Panc1 (cell line): Measurements from ENCODE around the gene RBP2. TPM values are rescaled to one million over a fixed set of nuclear protein-coding genes. Genes with fewer than 3 reads are reported as not detected.
A peak's percentile ranks its signal among the peaks of the same experiment; 100 is the strongest.

Source experiments
- ATAC-seq: fragments of 200-7000 bp; cut with Tn5 transposase; 2 replicates; pipeline ENCODE4 v1.9.1; 2020; ENCODE audit warnings: mild to moderate bottlenecking, moderate library complexity
- BruUV-seq: library from RNA; stranded (reverse); fragments of 400-500 nt; replicated peaks from 2 replicates; lab custom pipeline; 2021; lab: Mats Ljungman, UMichigan
- CTCF ChIA-PET: fragments of 300-600 bp; sonication (Branson Sonifier 250); formaldehyde crosslinking; loops from one replicate; lab custom pipeline; 2022; ENCODE audit warnings: antibody characterized with exemption; lab: Charles Lee
- POLR2A ChIA-PET: fragments of 300-600 bp; sonication (Branson Sonifier 250); formaldehyde crosslinking; loops from one replicate; lab custom pipeline; 2022; ENCODE audit warnings: antibody characterized with exemption; lab: Charles Lee
- DNase-seq: peaks from one replicate; pipeline ENCODE4 v3.0.0-alpha.2; 2010; ENCODE audit warnings: low read depth, low spot score
- H3K27ac ChIP-seq: 2 replicates; pipeline ENCODE4 v1.5.1; 2011; ENCODE audit warnings: mild to moderate bottlenecking, low read length, inconsistent platforms
- H3K27me3 ChIP-seq: fragments of 200-500 bp; sonication (Bioruptor generic); 2 replicates; pipeline ENCODE4 v1.6.0; 2014; ENCODE audit warnings: low read length, inconsistent platforms; ENCODE audit not compliant: control insufficient read depth, insufficient read depth
- H3K36me3 ChIP-seq: fragments of 200-500 bp; sonication (Bioruptor generic); 2 replicates; pipeline ENCODE4 v1.5.1; 2014; ENCODE audit warnings: inconsistent platforms, mild to moderate bottlenecking, low read length, moderate library complexity; ENCODE audit not compliant: control insufficient read depth, insufficient read depth
- H3K4me1 ChIP-seq: 2 replicates; pipeline ENCODE4 v1.5.1; 2011; ENCODE audit warnings: inconsistent platforms, mild to moderate bottlenecking, low read length, moderate library complexity; ENCODE audit not compliant: control insufficient read depth, insufficient read depth
- H3K4me3 ChIP-seq, 2 experiments: 2 replicates each; pipeline ENCODE4 v1.5.1; 2011 to 2012; ENCODE audit warnings: low read depth in 2 of 2, low read length in 2 of 2, mild to moderate bottlenecking in 2 of 2, inconsistent platforms in 1 of 2, moderate library complexity in 1 of 2
- H3K9me3 ChIP-seq: fragments of 200-500 bp; sonication (Bioruptor generic); 2 replicates; pipeline ENCODE4 v1.5.1; 2014; ENCODE audit warnings: low read depth, mild to moderate bottlenecking, inconsistent platforms, low read length, moderate library complexity; ENCODE audit not compliant: control insufficient read depth, insufficient read depth
- POLR2AphosphoS5 ChIP-seq: IDR thresholded peaks from 2 replicates; pipeline ENCODE4 v1.6.1; 2012; ENCODE audit warnings: mild to moderate bottlenecking, low read depth, low read length, moderate library complexity
- SIN3A ChIP-seq: IDR thresholded peaks from 2 replicates; pipeline ENCODE4 v1.6.1; 2012; ENCODE audit warnings: low read depth, mild to moderate bottlenecking, low read length, moderate library complexity, borderline replicate concordance; ENCODE audit not compliant: insufficient read depth
- TCF7L2 ChIP-seq: IDR thresholded peaks from 2 replicates; pipeline ENCODE4 v1.6.1; 2011; ENCODE audit warnings: mild to moderate bottlenecking, low read depth, low read length, inconsistent platforms
- in situ Hi-C: cut with HindIII; loops from 2 replicates; pipeline ENCODE4 v1.10.0; 2016; ENCODE audit warnings: low sequenced_read_pairs, low pct_unique_long_range_greater_than_20kb
- intact Hi-C: fragments of 100-400 bp; cut with micrococcal nuclease; formaldehyde crosslinking; loops from one replicate; pipeline ENCODE4 v1.10.0; 2022; ENCODE audit not compliant: unreplicated experiment
- total RNA-seq: library from RNA; stranded (reverse); gene quantifications from one replicate; pipeline ENCODE4 v1.2.1, GENCODE V29; 2021; ENCODE audit not compliant: unreplicated experiment
- TF ChIP-seq, protein P1 (sequence below): fragments of 450-650 bp; IDR thresholded peaks from 2 replicates; pipeline ENCODE4 v1.5.1; 2017; ENCODE audit warnings: mild to moderate bottlenecking
- TF ChIP-seq, protein P2 (sequence below), 2 experiments: IDR thresholded peaks; 2 replicates each; pipeline ENCODE4 v1.6.1; 2011 to 2012; ENCODE audit warnings: low read depth in 2 of 2, control low read depth in 1 of 2, low read length in 1 of 2, mild to moderate bottlenecking in 1 of 2, moderate library complexity in 1 of 2; ENCODE audit not compliant: insufficient read depth in 1 of 2

The RBP2 gene
- total RNA-seq, 1 experiment from 2014 or later = not detected

DNA sequence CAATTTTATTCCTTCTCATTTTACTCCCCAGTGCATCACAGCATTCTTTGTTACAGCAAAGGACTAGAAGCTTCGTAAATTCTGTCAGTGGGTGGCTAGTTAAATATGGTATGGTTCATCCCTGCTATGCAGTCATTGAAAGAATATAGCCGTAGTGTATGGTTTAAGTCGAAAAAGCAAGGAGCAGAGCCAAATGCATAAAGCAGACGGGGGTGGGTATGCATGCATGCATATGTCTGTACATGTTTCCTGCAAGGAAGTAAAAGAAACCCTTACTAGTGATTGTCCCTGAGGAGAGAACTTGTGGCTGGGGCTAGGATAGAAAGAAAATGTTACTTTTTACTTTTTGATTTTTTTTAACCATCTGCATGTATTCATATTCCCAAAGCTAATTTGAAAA is 19.9 kb downstream of the RBP2 start:
- ChIA-PET POLR2A (interaction anchor here (0.7 kb wide), 1 partner anchor 77 kb away, joined by 3 read pairs; no protein-coding TSS in a partner anchor), CTCF (interaction anchor here (1.2 kb wide), 1 partner anchor 54 kb away, joined by 3 read pairs; no protein-coding TSS in a partner anchor)
- BruUV-seq = no TSS peak
- ATAC-seq (no peak), DNase-seq (no peak)
- no peaks in the 10 kb centered on the region for H3K4me1 ChIP-seq
- TF ChIP-seq, protein P1, sequence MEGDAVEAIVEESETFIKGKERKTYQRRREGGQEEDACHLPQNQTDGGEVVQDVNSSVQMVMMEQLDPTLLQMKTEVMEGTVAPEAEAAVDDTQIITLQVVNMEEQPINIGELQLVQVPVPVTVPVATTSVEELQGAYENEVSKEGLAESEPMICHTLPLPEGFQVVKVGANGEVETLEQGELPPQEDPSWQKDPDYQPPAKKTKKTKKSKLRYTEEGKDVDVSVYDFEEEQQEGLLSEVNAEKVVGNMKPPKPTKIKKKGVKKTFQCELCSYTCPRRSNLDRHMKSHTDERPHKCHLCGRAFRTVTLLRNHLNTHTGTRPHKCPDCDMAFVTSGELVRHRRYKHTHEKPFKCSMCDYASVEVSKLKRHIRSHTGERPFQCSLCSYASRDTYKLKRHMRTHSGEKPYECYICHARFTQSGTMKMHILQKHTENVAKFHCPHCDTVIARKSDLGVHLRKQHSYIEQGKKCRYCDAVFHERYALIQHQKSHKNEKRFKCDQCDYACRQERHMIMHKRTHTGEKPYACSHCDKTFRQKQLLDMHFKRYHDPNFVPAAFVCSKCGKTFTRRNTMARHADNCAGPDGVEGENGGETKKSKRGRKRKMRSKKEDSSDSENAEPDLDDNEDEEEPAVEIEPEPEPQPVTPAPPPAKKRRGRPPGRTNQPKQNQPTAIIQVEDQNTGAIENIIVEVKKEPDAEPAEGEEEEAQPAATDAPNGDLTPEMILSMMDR = no peak
- TF ChIP-seq SIN3A (no peak), POLR2AphosphoS5 (no peak), TCF7L2 (no peak)
- TF ChIP-seq, protein P2, sequence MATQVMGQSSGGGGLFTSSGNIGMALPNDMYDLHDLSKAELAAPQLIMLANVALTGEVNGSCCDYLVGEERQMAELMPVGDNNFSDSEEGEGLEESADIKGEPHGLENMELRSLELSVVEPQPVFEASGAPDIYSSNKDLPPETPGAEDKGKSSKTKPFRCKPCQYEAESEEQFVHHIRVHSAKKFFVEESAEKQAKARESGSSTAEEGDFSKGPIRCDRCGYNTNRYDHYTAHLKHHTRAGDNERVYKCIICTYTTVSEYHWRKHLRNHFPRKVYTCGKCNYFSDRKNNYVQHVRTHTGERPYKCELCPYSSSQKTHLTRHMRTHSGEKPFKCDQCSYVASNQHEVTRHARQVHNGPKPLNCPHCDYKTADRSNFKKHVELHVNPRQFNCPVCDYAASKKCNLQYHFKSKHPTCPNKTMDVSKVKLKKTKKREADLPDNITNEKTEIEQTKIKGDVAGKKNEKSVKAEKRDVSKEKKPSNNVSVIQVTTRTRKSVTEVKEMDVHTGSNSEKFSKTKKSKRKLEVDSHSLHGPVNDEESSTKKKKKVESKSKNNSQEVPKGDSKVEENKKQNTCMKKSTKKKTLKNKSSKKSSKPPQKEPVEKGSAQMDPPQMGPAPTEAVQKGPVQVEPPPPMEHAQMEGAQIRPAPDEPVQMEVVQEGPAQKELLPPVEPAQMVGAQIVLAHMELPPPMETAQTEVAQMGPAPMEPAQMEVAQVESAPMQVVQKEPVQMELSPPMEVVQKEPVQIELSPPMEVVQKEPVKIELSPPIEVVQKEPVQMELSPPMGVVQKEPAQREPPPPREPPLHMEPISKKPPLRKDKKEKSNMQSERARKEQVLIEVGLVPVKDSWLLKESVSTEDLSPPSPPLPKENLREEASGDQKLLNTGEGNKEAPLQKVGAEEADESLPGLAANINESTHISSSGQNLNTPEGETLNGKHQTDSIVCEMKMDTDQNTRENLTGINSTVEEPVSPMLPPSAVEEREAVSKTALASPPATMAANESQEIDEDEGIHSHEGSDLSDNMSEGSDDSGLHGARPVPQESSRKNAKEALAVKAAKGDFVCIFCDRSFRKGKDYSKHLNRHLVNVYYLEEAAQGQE (IDR thresholded peaks at IDR 0.05; ENCODE audit: insufficient read depth in 1 of 2, low read depth in 2 of 2, low read length in 1 of 2) = no peak
- in situ Hi-C loops = no loop called here
- no peaks in the 10 kb centered on the region for H3K36me3 ChIP-seq
- H3K4me3 ChIP-seq = no peak overlapping the region
- intact Hi-C loops = no loop called here
- H3K27me3 ChIP-seq = no peaks in the 10 kb centered on the region
- H3K9me3 ChIP-seq = no peaks in the 10 kb centered on the region
- H3K27ac ChIP-seq = no peak overlapping the region

DNA sequence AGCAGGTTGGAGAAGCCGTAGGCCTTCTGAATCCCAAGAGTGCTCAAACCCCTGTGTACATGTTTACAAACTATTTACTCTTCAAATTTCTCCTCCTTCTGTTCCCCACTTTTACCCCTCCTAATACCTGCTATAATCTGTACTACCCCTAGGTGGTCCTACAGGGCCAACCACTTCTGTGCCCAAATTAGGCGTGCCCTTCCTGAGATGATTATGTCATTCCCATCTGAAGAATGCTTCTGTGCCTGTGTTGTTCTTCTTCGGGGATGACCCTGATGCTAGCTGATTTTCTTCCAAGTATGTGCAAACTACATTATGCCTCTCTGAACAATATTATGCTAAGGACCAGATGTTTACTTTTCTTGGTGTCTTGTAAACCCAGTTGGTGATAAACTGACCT is 20.5 kb downstream of the RBP2 start:
- no TSS peak for BruUV-seq
- Histone ChIP-seq H3K36me3 (no peaks in the 10 kb centered on the region), H3K4me1 (no peaks in the 10 kb centered on the region), H3K27ac (no peak overlapping the region), H3K4me3 (no peak overlapping the region), H3K27me3 (no peaks in the 10 kb centered on the region), H3K9me3 (no peaks in the 10 kb centered on the region)
- DNase-seq (no peak), ATAC-seq (no peak)
- intact Hi-C loops (no loop called here), in situ Hi-C loops (no loop called here)
- CTCF ChIA-PET = no interaction called here
- POLR2A ChIA-PET = no interaction called here
- TF ChIP-seq SIN3A = no peak
- TF ChIP-seq TCF7L2 = no peak
- no peak for TF ChIP-seq POLR2AphosphoS5
- TF ChIP-seq, protein P1 = peak; percentile 14; the same call in 1 of the 2 replicates
- TF ChIP-seq, protein P2 (IDR thresholded peaks at IDR 0.05; ENCODE audit: insufficient read depth in 1 of 2, low read depth in 2 of 2, low read length in 1 of 2) = no peak
